Measurements from ENCODE around the gene MND1. TPM values are rescaled to one million over a fixed set of nuclear protein-coding genes. Genes with fewer than 3 reads are reported as not detected.

Gene MND1
- total RNA-seq, 2 donors from 2014 or later: 3.0 TPM; not detected in 1

DNA sequence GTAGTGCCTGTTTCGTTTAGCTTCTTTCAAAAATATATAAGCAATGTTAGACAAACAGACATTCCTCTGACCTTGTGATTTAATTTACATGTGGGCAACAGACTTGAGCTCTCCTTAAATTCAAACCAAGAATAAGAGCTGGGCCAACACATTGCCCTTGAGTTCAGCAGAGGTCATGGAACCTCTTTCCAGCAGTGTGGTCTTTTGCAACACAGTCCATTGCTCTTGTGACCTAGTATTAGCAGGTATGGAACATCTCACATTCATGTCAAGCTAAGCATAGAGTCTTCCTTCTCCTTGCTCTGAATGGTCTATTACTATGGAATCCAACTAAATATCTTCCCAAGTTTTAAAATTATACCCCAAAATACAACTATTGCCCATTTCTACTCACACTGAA, 33.7 kb upstream of the MND1 start:
- H3K4me3 ChIP-seq: no peak overlapping the region
- H3K36me3 ChIP-seq: no peaks in the 10 kb centered on the region
- DNase-seq (ENCODE audit: low spot score): no peak
- TF ChIP-seq, protein P1, sequence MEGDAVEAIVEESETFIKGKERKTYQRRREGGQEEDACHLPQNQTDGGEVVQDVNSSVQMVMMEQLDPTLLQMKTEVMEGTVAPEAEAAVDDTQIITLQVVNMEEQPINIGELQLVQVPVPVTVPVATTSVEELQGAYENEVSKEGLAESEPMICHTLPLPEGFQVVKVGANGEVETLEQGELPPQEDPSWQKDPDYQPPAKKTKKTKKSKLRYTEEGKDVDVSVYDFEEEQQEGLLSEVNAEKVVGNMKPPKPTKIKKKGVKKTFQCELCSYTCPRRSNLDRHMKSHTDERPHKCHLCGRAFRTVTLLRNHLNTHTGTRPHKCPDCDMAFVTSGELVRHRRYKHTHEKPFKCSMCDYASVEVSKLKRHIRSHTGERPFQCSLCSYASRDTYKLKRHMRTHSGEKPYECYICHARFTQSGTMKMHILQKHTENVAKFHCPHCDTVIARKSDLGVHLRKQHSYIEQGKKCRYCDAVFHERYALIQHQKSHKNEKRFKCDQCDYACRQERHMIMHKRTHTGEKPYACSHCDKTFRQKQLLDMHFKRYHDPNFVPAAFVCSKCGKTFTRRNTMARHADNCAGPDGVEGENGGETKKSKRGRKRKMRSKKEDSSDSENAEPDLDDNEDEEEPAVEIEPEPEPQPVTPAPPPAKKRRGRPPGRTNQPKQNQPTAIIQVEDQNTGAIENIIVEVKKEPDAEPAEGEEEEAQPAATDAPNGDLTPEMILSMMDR (IDR thresholded peaks at IDR 0.05): no peak
- H3K27ac ChIP-seq: no peak overlapping the region
- no peaks in the 10 kb centered on the region for H3K9me3 ChIP-seq
- no peaks in the 10 kb centered on the region for H3K4me1 ChIP-seq (ENCODE audit: control insufficient read depth in 1 of 2, low read depth in 2 of 2)
- ATAC-seq (ENCODE audit: insufficient number of reproducible peaks, low FRiP score, low read depth): no peak
- no peaks in the 10 kb centered on the region for H3K27me3 ChIP-seq (replicated peaks; ENCODE audit: insufficient read depth)

DNA sequence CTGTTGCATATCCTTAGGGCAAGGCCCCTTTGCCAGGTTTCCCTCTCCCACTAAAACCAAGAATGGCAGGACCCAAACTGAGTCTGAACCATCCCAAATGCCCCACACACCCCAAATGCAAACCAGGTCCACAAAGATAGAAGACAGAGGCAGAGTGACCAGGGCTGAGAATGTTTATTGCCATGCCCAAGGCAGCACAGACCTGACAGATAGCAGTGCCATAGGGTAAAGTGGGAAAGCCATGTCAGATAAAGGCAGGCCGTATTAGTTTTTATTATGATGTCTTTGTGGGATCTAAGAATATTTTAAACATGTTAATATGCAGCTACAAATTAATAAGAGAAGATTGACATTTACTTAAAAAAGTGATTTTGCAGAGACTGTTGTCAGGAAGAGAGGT, 29.6 kb upstream of the MND1 start:
- Histone ChIP-seq H3K27ac (no peak overlapping the region), H3K9me3 (no peaks in the 10 kb centered on the region), H3K4me3 (no peak overlapping the region), H3K27me3 (replicated peaks; ENCODE audit: insufficient read depth) (no peaks in the 10 kb centered on the region), H3K4me1 (ENCODE audit: control insufficient read depth in 1 of 2, low read depth in 2 of 2) (no peaks in the 10 kb centered on the region), H3K36me3 (peaks cover under 1% of the 10 kb centered on the region)
- DNase-seq (ENCODE audit: low spot score): no peak
- ATAC-seq (ENCODE audit: insufficient number of reproducible peaks, low FRiP score, low read depth): no peak
- TF ChIP-seq, protein P1 (IDR thresholded peaks at IDR 0.05): no peak

DNA sequence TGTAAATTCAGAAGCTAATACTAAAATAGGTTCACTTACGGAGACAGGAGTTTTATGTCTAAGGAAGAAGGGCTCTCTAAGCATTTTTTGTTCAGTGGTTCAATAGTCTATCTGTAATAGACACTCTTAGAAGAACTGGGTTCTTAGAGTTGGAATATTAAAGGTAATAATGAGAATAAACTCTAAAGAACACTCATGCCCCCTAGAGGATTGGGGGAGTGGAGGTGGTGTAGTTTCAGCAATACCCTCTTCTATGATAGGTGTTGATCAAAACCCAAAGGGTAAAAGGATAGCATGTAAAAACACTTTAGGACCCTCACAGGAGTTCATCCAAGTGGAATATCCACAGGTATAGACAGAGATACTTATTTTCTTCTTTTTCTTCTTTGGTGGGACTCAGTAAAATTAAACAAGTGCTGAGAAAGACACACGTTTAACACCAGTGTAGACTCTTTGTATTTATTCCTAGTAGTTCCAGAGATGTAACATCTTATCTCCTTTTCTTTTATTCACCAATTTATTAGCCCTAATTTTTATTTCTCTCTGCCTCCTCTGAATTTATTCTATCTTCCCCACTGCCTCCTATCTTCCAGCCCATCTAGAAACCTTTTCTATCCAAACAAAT, 25.7 kb upstream of the MND1 start:
- ATAC-seq (ENCODE audit: insufficient number of reproducible peaks, low FRiP score, low read depth) (no peak), DNase-seq (ENCODE audit: low spot score) (no peak)
- no peaks in the 10 kb centered on the region for H3K4me1 ChIP-seq (ENCODE audit: control insufficient read depth in 1 of 2, low read depth in 2 of 2)
- H3K9me3 ChIP-seq: no peaks in the 10 kb centered on the region
- no peak overlapping the region for H3K27ac ChIP-seq
- no peaks in the 10 kb centered on the region for H3K27me3 ChIP-seq (replicated peaks; ENCODE audit: insufficient read depth)
- H3K36me3 ChIP-seq: peaks cover 6% of the 10 kb centered on the region
- H3K4me3 ChIP-seq: no peak overlapping the region
- TF ChIP-seq, protein P1 (IDR thresholded peaks at IDR 0.05): peak; percentile 54

DNA sequence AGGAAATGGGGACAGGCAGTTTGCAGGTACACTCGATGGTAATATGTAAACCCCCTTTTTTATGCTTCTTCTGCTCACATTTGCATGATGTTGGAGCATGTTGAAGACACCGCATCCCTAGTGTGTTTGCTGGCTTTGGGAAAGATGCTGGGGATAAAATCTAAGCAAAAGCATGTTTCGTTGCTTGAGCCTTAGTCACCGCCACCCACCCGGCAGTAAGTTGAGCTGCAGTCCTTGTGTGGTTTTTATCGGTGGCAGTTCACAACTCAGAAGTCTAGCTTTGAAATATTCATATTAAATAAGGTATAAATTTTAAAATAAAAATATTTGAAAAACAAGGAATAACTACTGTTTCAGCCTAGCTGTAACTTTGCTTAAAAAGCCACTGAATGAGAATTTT, 21.7 kb upstream of the MND1 start:
- Histone ChIP-seq H3K36me3 (peaks cover 6% of the 10 kb centered on the region), H3K4me3 (no peak overlapping the region), H3K27ac (no peak overlapping the region), H3K27me3 (replicated peaks; ENCODE audit: insufficient read depth) (no peaks in the 10 kb centered on the region), H3K4me1 (ENCODE audit: control insufficient read depth in 1 of 2, low read depth in 2 of 2) (peaks cover 6 to 14% of the 10 kb centered on the region in 2 donors), H3K9me3 (no peaks in the 10 kb centered on the region)
- ATAC-seq (ENCODE audit: insufficient number of reproducible peaks, low FRiP score, low read depth) (no peak), DNase-seq (ENCODE audit: low spot score) (no peak)
- TF ChIP-seq, protein P1 (IDR thresholded peaks at IDR 0.05): no peak

DNA sequence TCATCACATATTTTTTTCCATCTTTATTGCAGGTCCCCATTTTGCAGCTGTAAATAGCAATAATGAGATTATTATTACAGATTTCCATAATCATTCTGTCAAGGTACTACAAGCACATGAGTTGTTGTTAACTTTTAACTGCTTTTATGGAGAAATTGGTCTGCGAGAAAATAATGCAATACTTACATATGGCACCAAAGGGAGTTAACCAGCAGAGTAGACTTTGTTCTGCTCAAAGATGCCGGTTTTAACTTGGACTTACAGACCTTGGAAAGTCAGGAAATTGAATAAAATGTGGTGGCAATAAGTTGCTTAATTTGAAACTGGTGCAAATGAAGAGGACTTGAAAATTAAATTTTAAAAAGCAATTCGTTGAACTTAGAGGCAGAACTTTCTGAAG, 20.4 kb upstream of the MND1 start:
- no peak overlapping the region for H3K27ac ChIP-seq
- DNase-seq (ENCODE audit: low spot score) (no peak), ATAC-seq (ENCODE audit: insufficient number of reproducible peaks, low FRiP score, low read depth) (no peak)
- TF ChIP-seq, protein P1 (IDR thresholded peaks at IDR 0.05): no peak
- no peaks in the 10 kb centered on the region for H3K9me3 ChIP-seq
- H3K36me3 ChIP-seq: peaks cover 6% of the 10 kb centered on the region
- no peaks in the 10 kb centered on the region for H3K27me3 ChIP-seq (replicated peaks; ENCODE audit: insufficient read depth)
- H3K4me3 ChIP-seq: no peak overlapping the region
- H3K4me1 ChIP-seq (ENCODE audit: control insufficient read depth in 1 of 2, low read depth in 2 of 2): peaks cover 6 to 14% of the 10 kb centered on the region in 2 donors

Measured in thoracic aorta (tissue), 2 donors.